Osteoblast (primary cell): ENCODE measurements around the gene YPEL2. TPM values are rescaled to one million over a fixed set of nuclear protein-coding genes. Genes with fewer than 3 reads are reported as not detected.

Experiments used
- DNase-seq: peaks from one replicate; pipeline ENCODE4 v3.0.0; 2011; ENCODE audit warnings: low spot score, mixed read lengths; ENCODE audit not compliant: insufficient read length; ENCODE audit errors: missing footprints
- H2AFZ ChIP-seq: 2 replicates; pipeline ENCODE4 v1.6.0; 2011; ENCODE audit warnings: mild to moderate bottlenecking, low read length
- H3K27ac ChIP-seq: 2 replicates; pipeline ENCODE4 v1.5.1; 2011; ENCODE audit warnings: mild to moderate bottlenecking, low read depth, low read length, moderate library complexity
- H3K27me3 ChIP-seq: 2 replicates; pipeline ENCODE4 v1.6.0; 2012; ENCODE audit warnings: mild to moderate bottlenecking, control low read depth, inconsistent platforms, low read length, moderate library complexity; ENCODE audit not compliant: insufficient read depth
- H3K36me3 ChIP-seq: 2 replicates; pipeline ENCODE4 v1.5.1; 2011; ENCODE audit warnings: mild to moderate bottlenecking, low read length, control low read depth, moderate library complexity; ENCODE audit not compliant: insufficient read depth
- H3K4me1 ChIP-seq: 2 replicates; pipeline ENCODE4 v1.5.1; 2011; ENCODE audit warnings: mild to moderate bottlenecking, low read length, control low read depth, moderate library complexity; ENCODE audit not compliant: insufficient read depth
- H3K4me2 ChIP-seq: 2 replicates; pipeline ENCODE4 v1.6.0; 2011; ENCODE audit warnings: mild to moderate bottlenecking, low read length; ENCODE audit not compliant: insufficient read depth
- H3K4me3 ChIP-seq: fragments of 200-600 bp; sonication (generic); 3 replicates; pipeline ENCODE4 v1.5.1; 2012; ENCODE audit warnings: mild to moderate bottlenecking, low read length, inconsistent platforms; ENCODE audit not compliant: insufficient read depth
- H3K79me2 ChIP-seq: 2 replicates; pipeline ENCODE4 v1.6.0; 2012; ENCODE audit warnings: mild to moderate bottlenecking, low read length, control low read depth, inconsistent platforms; ENCODE audit not compliant: insufficient read depth
- H3K9me3 ChIP-seq: 2 replicates; pipeline ENCODE4 v1.5.1; 2011; ENCODE audit warnings: low read depth, low read length, control low read depth
- H4K20me1 ChIP-seq: 2 replicates; pipeline ENCODE4 v1.6.0; 2012; ENCODE audit warnings: mild to moderate bottlenecking, low read length, control low read depth; ENCODE audit not compliant: insufficient read depth
- total RNA-seq: library from RNA; depleted of rRNA; stranded (reverse); fragments of >200 nt; gene quantifications from 2 replicates; pipeline ENCODE4 v1.2.3, GENCODE V29; 2012
- TF ChIP-seq, protein P1 (sequence below): IDR thresholded peaks from 2 replicates; pipeline ENCODE4 v1.5.1; 2011; ENCODE audit warnings: mild to moderate bottlenecking, low read depth, low read length, moderate library complexity; ENCODE audit errors: extremely low read depth

The YPEL2 gene
- total RNA-seq, 1 donor = 24.2 TPM

DNA sequence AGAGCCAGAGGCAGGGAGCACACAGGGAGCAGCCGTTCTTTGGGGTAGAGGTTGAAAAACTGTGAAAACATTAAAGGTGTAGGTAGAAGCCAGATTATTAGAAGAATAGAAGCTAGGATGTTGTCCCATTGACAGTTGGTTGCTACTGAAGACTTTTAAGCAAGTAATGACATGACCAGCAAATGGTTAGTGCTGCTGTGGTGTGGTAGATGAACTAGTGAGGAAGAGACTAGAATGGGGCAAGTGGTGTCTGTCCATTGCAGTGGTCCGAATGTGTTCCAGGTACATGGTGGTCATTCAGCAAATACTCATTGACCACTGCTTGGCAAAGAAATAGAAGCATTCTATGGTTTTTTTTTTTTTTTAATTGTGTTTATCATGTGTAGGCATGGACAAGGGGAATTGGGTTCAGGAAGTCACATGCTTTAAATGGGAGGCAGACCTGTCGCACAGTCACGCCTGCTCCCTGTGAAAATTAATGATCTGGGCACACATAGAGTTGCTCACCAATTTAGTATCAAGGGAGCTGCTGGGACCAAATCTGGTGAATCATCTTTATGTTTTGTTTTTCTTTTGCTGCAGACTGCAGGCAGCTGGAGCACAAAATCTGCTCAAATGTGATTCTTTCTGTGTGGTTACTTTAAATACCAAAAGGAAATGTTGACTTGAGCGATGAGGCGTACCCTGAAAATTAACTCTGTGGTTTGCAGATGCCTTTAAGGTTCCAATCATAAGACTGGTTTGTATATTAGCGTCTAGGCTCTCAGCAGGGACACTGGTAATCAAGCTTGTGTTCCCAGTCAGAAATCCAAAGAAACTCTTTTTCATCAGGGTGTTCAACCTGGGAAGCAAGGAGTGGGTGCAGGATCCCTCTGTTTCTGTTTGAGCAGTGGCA, 30.7 kb downstream of the YPEL2 start:
- no peak overlapping the region for H2AFZ ChIP-seq
- H3K27ac ChIP-seq = peak overlapping the region; percentile 99
- H3K9me3 ChIP-seq = no peaks in the 10 kb centered on the region
- no peak for DNase-seq
- H3K27me3 ChIP-seq = no peaks in the 10 kb centered on the region
- TF ChIP-seq, protein P1, sequence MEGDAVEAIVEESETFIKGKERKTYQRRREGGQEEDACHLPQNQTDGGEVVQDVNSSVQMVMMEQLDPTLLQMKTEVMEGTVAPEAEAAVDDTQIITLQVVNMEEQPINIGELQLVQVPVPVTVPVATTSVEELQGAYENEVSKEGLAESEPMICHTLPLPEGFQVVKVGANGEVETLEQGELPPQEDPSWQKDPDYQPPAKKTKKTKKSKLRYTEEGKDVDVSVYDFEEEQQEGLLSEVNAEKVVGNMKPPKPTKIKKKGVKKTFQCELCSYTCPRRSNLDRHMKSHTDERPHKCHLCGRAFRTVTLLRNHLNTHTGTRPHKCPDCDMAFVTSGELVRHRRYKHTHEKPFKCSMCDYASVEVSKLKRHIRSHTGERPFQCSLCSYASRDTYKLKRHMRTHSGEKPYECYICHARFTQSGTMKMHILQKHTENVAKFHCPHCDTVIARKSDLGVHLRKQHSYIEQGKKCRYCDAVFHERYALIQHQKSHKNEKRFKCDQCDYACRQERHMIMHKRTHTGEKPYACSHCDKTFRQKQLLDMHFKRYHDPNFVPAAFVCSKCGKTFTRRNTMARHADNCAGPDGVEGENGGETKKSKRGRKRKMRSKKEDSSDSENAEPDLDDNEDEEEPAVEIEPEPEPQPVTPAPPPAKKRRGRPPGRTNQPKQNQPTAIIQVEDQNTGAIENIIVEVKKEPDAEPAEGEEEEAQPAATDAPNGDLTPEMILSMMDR = no peak
- H3K4me2 ChIP-seq = peak overlapping the region; percentile 81
- H3K4me1 ChIP-seq = peaks cover 48% of the 10 kb centered on the region
- no peaks in the 10 kb centered on the region for H3K36me3 ChIP-seq
- no peaks in the 10 kb centered on the region for H4K20me1 ChIP-seq
- H3K4me3 ChIP-seq = peak overlapping the region; percentile 51
- peaks cover 24% of the 10 kb centered on the region for H3K79me2 ChIP-seq

DNA sequence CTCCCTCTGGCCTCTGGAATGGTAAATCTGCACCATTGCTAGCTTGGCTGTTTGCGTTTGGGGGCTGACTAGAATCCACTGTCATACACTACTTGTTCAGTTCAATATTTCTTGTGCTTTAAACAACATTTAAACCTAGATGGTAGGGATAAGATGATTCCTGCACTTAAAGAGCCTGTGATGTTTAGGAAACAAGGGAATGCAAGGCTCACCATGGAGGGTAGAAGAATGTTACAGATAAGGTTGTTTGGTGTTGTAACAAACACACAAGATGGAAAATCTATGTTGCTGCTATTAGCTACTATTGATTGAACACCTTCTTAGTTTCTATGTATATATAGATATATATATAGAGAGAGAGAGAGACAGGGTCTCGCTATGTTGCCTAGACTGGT, 31.4 kb downstream of the YPEL2 start:
- TF ChIP-seq, protein P1 = no peak
- H2AFZ ChIP-seq = no peak overlapping the region
- no peaks in the 10 kb centered on the region for H4K20me1 ChIP-seq
- no peak for DNase-seq
- H3K4me2 ChIP-seq = peak overlapping the region; percentile 81
- H3K36me3 ChIP-seq = no peaks in the 10 kb centered on the region
- H3K4me3 ChIP-seq = peak overlapping the region; percentile 40
- peak overlapping the region; percentile 99 for H3K27ac ChIP-seq
- no peaks in the 10 kb centered on the region for H3K9me3 ChIP-seq
- peaks cover 47% of the 10 kb centered on the region for H3K4me1 ChIP-seq
- H3K27me3 ChIP-seq = no peaks in the 10 kb centered on the region
- peaks cover 31% of the 10 kb centered on the region for H3K79me2 ChIP-seq

DNA sequence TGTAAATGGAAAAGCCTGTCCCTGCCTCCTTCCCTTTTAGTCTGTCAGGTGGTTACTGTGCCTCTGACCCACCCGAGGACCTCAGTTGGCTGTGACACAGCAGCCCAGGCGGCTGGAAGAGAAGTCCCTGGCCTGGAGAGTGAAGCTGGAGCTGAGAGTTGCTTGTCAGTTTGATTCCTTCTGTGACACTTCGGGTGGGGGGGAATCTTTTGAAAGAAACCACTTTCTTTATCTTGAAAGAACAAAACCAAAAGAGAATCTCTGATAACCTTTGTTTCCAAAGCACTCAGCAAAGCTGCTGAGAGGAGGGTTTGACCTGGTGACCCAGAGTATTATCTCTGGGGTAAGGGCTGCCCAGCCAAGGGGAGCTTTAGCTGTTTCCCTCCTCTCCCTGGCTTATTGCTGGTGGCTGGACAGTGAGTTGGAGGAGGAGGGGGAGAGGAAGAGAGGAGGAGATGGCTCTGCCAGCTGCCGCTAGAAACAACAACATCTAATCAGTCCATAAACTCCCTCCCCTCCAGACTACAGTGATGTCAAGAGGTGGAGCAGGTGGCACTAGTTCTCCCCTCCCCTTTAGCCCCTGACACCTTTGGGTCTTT, 34.0 kb downstream of the YPEL2 start:
- H3K4me3 ChIP-seq = no peak overlapping the region
- peaks cover 38% of the 10 kb centered on the region for H3K79me2 ChIP-seq
- H4K20me1 ChIP-seq = no peaks in the 10 kb centered on the region
- no peak overlapping the region for H3K27ac ChIP-seq
- no peaks in the 10 kb centered on the region for H3K27me3 ChIP-seq
- H3K4me2 ChIP-seq = no peak overlapping the region
- TF ChIP-seq, protein P1 = no peak
- peaks cover 48% of the 10 kb centered on the region for H3K4me1 ChIP-seq
- no peaks in the 10 kb centered on the region for H3K9me3 ChIP-seq
- no peaks in the 10 kb centered on the region for H3K36me3 ChIP-seq
- H2AFZ ChIP-seq = no peak overlapping the region
- DNase-seq = no peak
